Measurements from ENCODE around the gene NCBP2.

DNA sequence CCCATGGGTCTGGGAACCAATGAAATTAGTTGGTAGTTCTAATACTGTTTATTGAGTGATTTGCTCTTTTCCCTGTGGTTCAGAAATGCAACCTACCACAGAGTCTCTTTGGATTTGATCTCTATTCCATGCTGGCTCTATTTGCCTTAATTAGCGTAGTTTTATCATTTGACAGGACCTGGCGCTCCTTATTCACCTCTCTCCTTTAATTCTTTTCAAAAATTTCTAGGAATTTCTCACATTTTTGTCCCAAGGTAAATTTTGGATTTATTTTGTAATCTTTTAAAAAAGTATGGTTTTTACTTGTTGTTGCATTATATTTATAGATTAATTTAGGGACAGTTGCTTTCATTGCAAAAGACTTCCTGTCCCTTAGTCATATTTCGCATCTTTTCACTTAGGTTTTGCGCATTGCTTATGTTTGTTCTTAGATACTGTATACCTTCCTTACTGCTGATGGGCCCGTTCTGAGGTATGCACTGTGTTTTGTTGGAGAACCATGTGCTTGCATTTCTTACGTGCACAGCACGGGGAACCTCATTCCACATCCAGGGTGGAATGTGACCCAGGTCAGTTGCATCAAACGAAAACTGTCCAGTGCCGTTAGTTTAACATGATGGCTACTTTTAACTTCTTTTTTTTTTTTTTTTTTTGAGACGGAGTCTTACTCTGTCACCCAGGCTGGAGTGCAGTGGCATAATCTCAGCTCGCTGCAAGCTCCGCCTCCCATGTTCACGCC lies 47.6 kb downstream of the NCBP2 start:
- TF ChIP-seq, protein P1, sequence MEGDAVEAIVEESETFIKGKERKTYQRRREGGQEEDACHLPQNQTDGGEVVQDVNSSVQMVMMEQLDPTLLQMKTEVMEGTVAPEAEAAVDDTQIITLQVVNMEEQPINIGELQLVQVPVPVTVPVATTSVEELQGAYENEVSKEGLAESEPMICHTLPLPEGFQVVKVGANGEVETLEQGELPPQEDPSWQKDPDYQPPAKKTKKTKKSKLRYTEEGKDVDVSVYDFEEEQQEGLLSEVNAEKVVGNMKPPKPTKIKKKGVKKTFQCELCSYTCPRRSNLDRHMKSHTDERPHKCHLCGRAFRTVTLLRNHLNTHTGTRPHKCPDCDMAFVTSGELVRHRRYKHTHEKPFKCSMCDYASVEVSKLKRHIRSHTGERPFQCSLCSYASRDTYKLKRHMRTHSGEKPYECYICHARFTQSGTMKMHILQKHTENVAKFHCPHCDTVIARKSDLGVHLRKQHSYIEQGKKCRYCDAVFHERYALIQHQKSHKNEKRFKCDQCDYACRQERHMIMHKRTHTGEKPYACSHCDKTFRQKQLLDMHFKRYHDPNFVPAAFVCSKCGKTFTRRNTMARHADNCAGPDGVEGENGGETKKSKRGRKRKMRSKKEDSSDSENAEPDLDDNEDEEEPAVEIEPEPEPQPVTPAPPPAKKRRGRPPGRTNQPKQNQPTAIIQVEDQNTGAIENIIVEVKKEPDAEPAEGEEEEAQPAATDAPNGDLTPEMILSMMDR (IDR thresholded peaks at IDR 0.05; ENCODE audit: borderline replicate concordance, extremely low read depth, low read length, poor library complexity, severe bottlenecking) = no peak
- TF ChIP-seq EZH2 (IDR thresholded peaks at IDR 0.05; ENCODE audit: borderline replicate concordance, low read depth, low read length, severe bottlenecking) = no peak
